ENCODE measurements around the gene EVA1B.

- no peak for TF ChIP-seq CTCF (conservative IDR thresholded peaks at IDR 0.05 in 1 of 2, IDR thresholded peaks at IDR 0.05 in 1 of 2; ENCODE audit: extremely low read depth in 1 of 2, insufficient read depth in 1 of 2, low read depth in 1 of 2, low read length in 2 of 2)
- TF ChIP-seq EZH2 (IDR thresholded peaks at IDR 0.05; ENCODE audit: borderline replicate concordance, low read length): no peak
Measured at GRCh38 chr1:36355811-36356210, 32.4 kb upstream of the EVA1B start.
